ENCODE results near the gene DNM2. TPM values are rescaled to one million over a fixed set of nuclear protein-coding genes. Genes with fewer than 3 reads are reported as not detected.

DNM2 gene
- total RNA-seq, 2 experiments from 2014 or later, result 268 to 270 TPM

DNA sequence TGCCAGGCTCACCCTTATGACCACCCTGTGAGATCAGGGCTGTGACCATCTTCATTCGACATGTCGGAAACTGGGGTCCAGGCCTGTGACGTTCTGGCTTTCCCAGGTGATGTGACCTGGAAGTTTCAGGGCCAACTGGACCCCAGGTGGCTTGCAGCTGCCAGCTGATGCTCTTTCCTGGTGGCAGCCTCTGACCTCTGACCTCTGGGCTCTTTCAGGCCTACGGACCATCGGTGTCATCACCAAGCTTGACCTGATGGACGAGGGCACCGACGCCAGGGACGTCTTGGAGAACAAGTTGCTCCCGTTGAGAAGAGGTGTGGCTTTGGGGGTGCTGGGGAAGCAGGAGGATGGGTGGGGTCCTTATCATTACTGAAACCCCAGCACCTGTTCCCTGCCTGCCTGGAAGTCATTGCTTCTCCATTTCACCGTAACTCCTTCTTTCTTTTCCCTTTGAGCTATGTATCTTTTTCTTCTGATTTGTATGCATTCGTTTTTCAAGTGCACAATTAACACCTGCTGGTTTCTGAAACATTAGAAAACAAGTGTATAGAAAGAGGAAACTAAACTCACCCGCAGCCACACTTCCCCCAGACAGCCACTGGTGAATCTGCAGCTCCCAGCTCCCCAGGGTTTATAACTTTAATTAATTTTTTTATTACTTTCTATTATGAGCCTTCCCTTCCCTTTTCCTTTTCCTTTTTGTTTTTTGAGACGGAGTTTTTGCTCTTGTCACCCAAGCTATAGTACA lies 59.2 kb downstream of the DNM2 start:
- ChIA-PET POLR2A (no interaction called here), CTCF (interaction anchor here (0.6 to 2.1 kb wide), 5 partner anchors 9 to 64 kb away, joined by 3 to 7 read pairs (median 3); partner anchors contain the start of gene DNM2)
- peaks cover 31% of the 10 kb centered on the region for H3K4me1 Mint-ChIP-seq
- no peak for DNase-seq
- H3K27ac Mint-ChIP-seq, result peak overlapping the region; percentile 64
- H3K36me3 Mint-ChIP-seq (ENCODE audit: low read depth), result peaks cover 56% of the 10 kb centered on the region
- no peaks in the 10 kb centered on the region for H3K27me3 Mint-ChIP-seq
- no peaks in the 10 kb centered on the region for H3K9me3 Mint-ChIP-seq
- H3K4me3 Mint-ChIP-seq, result no peak overlapping the region

DNA sequence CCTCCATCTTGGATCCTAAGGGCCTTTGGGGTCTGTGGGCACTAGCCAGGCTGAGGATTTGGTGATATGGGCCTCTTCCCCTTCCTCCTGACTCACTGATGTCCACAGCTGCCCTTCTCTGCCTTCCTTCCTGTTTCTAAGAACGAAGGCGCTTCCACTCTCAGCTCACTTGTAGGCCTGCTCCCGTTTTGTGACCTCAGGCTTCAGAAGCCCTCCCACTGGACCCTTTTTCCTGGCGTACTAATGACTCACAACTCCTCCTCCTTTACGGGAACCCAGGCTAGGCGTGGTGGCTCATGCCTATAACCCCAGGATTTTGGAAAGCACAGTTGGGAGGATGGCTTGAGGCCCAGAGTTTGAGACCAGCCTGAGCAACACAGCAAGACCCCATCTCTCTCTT lies 62.5 kb downstream of the DNM2 start:
- DNase-seq, result no peak
- Mint-ChIP-seq H3K36me3 (ENCODE audit: low read depth) (peaks cover 61% of the 10 kb centered on the region), H3K27me3 (no peaks in the 10 kb centered on the region), H3K4me1 (peaks cover 18% of the 10 kb centered on the region), H3K9me3 (no peaks in the 10 kb centered on the region), H3K27ac (no peak overlapping the region), H3K4me3 (no peak overlapping the region)
- CTCF ChIA-PET, result interaction anchor here (0.7 to 1.0 kb wide), 2 partner anchors 13 to 25 kb away, joined by 3 to 4 read pairs; no protein-coding TSS in a partner anchor
- POLR2A ChIA-PET, result no interaction called here

DNA sequence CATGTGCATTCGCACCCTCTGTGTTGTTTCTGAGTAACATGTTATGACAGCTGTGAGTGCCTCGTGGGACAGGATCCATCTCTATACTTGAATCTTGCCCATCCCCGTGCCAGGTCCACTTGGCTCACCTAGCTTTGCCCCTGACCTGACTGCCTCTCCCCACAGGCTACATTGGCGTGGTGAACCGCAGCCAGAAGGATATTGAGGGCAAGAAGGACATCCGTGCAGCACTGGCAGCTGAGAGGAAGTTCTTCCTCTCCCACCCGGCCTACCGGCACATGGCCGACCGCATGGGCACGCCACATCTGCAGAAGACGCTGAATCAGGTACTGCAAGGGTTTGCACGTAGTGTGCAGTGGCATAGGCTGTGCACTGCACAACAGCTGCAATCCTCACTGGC lies 64.9 kb downstream of the DNM2 start:
- Mint-ChIP-seq H3K36me3 (ENCODE audit: low read depth) (peaks cover 62% of the 10 kb centered on the region), H3K4me3 (no peak overlapping the region), H3K27me3 (no peaks in the 10 kb centered on the region), H3K9me3 (no peaks in the 10 kb centered on the region), H3K27ac (peak overlapping the region; percentile 68), H3K4me1 (peaks cover 3% of the 10 kb centered on the region)
- ChIA-PET CTCF (interaction anchor here (0.6 to 1.1 kb wide), 2 partner anchors 43 to 65 kb away, joined by 4 read pairs; partner anchors contain the start of gene DNM2), POLR2A (no interaction called here)
- DNase-seq, result no peak

DNA sequence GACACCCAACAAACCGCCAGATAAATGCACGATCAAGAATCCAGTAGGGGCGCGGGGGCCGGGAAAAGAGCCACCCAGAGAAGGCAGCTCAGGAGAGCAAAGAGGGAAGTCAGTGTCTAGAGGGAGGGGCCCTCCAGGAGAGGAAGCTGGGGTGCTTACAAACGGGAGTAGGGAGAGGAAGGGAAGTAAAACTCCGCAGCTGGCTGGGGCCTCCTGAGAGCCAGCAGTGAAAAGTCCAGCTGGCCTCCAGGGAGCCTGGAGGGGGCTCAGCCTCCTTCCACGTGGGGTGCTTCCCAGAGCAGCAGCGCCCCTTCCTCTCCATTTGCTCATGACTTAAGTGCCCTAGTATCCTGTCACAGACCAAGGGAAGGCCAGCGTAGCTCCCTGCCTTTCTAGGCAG lies 66.4 kb downstream of the DNM2 start:
- Mint-ChIP-seq H3K27ac (peak overlapping the region; percentile 62), H3K4me1 (peaks cover 3% of the 10 kb centered on the region), H3K9me3 (no peaks in the 10 kb centered on the region), H3K27me3 (no peaks in the 10 kb centered on the region), H3K36me3 (ENCODE audit: low read depth) (peaks cover 70% of the 10 kb centered on the region), H3K4me3 (no peak overlapping the region)
- DNase-seq, result no peak
- POLR2A ChIA-PET, result no interaction called here
- CTCF ChIA-PET, result interaction anchor here (0.9 to 2.9 kb wide), 4 partner anchors 9 to 67 kb away, joined by 3 to 8 read pairs (median 6); partner anchors contain the start of gene DNM2

DNA sequence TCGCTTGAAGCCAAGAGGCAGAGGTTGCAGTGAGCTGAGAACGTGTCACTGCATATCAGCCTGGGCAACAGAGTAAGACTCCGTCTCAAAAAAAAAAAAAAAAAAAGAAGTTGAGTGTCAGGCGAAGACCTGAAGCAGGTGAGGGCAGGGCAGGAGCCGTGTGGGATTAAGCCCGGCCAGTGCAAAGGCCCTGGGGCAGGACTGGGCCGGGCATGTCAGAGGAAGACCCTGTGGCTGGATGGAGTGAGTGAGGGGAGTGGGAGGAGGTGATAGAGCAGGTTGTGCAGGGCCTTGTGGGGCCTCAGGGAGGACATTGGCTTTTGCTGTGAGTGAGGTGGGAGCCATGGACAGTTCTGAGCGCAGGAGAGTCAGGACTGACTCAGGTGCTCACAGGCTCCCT lies 70.3 kb downstream of the DNM2 start:
- H3K9me3 Mint-ChIP-seq, result no peaks in the 10 kb centered on the region
- peaks cover 5% of the 10 kb centered on the region for H3K4me1 Mint-ChIP-seq
- CTCF ChIA-PET, result interaction anchor here (0.6 kb wide), 1 partner anchor 55 kb away, joined by 3 read pairs; no protein-coding TSS in a partner anchor
- no peaks in the 10 kb centered on the region for H3K27me3 Mint-ChIP-seq
- H3K27ac Mint-ChIP-seq, result no peak overlapping the region
- peaks cover 52% of the 10 kb centered on the region for H3K36me3 Mint-ChIP-seq (ENCODE audit: low read depth)
- H3K4me3 Mint-ChIP-seq, result no peak overlapping the region
- POLR2A ChIA-PET, result no interaction called here
- no peak for DNase-seq

DNA sequence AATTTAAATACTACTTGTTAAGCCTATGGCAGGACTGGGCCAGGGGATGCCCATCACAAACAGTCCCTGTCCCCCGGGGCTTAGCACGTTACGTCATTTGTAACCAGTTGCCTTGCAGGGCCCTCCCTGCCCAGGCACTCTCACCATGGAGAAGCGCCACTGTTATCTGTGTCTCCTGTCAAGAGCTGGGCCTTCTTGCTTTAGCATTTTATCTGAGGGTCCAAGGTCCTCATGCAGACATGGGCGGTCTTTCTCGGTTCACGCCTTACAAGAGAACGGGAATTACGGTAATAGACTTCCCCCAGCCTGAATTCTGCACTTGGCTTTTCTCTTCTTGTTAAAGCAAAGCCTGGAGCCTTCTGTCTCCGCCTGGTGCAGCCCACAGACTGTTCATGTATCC lies 72.0 kb downstream of the DNM2 start:
- no peak for DNase-seq
- Mint-ChIP-seq H3K4me3 (no peak overlapping the region), H3K9me3 (no peaks in the 10 kb centered on the region), H3K36me3 (ENCODE audit: low read depth) (peaks cover 51% of the 10 kb centered on the region), H3K27me3 (no peaks in the 10 kb centered on the region), H3K4me1 (peaks cover 15% of the 10 kb centered on the region), H3K27ac (no peak overlapping the region)
- ChIA-PET CTCF (no interaction called here), POLR2A (no interaction called here)

DNA sequence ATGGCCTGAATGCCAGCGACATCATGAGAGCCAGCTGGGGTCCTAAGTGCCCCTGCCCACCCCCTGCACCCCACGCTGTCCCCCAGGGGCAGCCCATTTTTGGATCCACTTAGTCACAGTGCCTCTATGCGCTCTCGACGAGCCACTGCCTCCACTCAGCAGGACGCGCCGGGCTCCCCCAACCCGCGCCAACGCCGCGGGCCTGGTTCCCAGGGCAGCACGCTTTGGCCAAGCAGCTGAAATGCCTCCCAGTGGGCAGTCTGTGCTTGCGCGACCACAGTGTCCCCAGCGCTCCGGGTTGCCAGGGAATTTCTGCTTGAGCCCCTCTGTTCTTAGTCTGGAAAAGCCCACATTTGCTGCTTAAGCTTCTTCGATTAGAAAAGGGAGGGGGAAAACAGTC lies 78.8 kb downstream of the DNM2 start:
- H3K27ac Mint-ChIP-seq, result peak overlapping the region; percentile 89
- H3K4me3 Mint-ChIP-seq, result no peak overlapping the region
- H3K27me3 Mint-ChIP-seq, result no peaks in the 10 kb centered on the region
- ChIA-PET POLR2A (no interaction called here), CTCF (interaction anchor here (1.1 kb wide), 1 partner anchor 60 kb away, joined by 4 read pairs; no protein-coding TSS in a partner anchor)
- no peaks in the 10 kb centered on the region for H3K9me3 Mint-ChIP-seq
- no peak for DNase-seq
- H3K36me3 Mint-ChIP-seq (ENCODE audit: low read depth), result peaks cover 45% of the 10 kb centered on the region
- peaks cover 51% of the 10 kb centered on the region for H3K4me1 Mint-ChIP-seq

DNA sequence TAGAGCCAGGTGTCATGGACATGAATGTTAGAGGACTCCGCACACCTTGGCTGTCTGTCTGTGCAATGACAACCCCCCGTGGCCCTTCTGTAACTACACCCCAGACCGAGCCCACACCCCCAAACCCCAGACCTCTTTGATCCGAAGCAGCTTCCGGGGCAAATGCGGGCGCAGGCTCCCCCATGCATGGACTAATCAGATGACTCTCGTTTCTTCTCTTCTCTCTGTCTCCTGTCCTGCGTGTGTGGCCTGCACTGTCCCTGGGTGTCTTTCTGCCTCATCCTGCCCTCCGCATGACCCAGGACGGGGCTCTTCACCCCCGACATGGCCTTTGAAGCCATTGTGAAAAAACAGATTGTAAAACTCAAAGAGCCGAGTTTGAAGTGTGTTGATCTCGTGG lies 79.2 kb downstream of the DNM2 start:
- ChIA-PET CTCF (no interaction called here), POLR2A (no interaction called here)
- DNase-seq, result no peak
- Mint-ChIP-seq H3K27me3 (no peaks in the 10 kb centered on the region), H3K4me3 (peak overlapping the region; percentile 58), H3K36me3 (ENCODE audit: low read depth) (peaks cover 43% of the 10 kb centered on the region), H3K4me1 (peaks cover 50% of the 10 kb centered on the region), H3K9me3 (no peaks in the 10 kb centered on the region), H3K27ac (peak overlapping the region; percentile 89)

DNA sequence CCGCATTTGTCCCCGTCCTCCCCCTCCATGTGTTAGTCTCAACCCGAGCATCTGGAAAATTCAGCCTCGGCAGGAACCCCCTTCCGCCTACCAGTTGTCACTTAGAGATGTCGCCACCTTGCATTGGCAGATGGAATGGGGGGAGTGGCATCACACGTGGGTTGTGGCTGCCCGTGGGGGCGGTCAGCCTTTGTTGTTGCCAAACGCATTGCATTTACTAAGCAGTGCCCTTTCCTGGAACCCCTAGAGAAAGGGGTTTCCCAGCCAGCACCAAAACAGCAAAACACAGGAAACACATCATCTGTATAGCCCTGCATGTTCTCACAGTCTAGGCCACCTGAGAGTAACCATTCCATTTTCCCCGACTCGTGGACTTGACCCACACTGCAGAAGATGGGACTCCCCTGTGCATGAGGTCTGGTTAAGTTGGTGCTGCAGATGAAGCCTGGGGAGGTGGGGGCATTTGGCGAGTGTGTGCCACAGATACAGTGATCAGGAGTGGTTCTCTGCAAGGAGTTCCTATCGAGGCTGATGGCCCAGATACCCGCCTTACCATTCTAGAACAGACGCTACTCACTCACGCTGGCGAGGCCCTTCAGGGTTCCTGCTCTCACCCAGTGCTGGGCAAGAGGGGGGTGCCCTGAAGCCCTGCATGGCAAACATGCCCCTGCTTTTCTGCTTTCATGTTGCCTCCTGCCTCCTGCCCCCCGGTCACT lies 79.8 kb downstream of the DNM2 start:
- DNase-seq, result peak; percentile 78
- Mint-ChIP-seq H3K27ac (peak overlapping the region; percentile 89), H3K9me3 (no peaks in the 10 kb centered on the region), H3K4me3 (peak overlapping the region; percentile 58), H3K4me1 (peaks cover 48% of the 10 kb centered on the region), H3K36me3 (ENCODE audit: low read depth) (peaks cover 44% of the 10 kb centered on the region), H3K27me3 (no peaks in the 10 kb centered on the region)
- ChIA-PET POLR2A (no interaction called here), CTCF (no interaction called here)

DNA sequence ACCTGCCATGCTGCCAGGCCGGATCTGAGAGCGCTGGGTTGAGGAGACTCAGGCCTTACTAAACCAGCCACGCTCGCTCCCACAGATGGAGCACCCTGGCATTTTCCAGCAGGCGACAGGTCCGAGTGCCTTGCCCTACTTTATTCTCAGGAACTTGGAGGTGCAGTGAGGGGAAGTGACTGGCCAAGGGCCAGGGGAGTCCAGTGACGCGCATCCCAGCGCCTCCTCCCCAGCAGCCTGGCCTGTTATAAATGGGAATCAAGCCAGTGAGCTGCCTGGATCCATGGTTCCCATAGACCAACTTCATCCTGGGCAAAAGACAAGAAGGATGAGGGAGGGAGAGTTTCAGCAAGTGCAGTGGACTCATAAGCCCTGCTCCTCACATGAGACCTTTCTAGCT lies 82.6 kb downstream of the DNM2 start:
- DNase-seq, result no peak
- no peaks in the 10 kb centered on the region for H3K9me3 Mint-ChIP-seq
- H3K27ac Mint-ChIP-seq, result peak overlapping the region; percentile 27
- no peaks in the 10 kb centered on the region for H3K27me3 Mint-ChIP-seq
- H3K4me1 Mint-ChIP-seq, result peaks cover 31% of the 10 kb centered on the region
- H3K4me3 Mint-ChIP-seq, result no peak overlapping the region
- ChIA-PET CTCF (interaction anchor here (0.6 to 1.7 kb wide), 4 partner anchors 9 to 83 kb away, joined by 3 to 4 read pairs (median 4); partner anchors contain the start of gene DNM2), POLR2A (no interaction called here)
- peaks cover 48% of the 10 kb centered on the region for H3K36me3 Mint-ChIP-seq (ENCODE audit: low read depth)

DNA sequence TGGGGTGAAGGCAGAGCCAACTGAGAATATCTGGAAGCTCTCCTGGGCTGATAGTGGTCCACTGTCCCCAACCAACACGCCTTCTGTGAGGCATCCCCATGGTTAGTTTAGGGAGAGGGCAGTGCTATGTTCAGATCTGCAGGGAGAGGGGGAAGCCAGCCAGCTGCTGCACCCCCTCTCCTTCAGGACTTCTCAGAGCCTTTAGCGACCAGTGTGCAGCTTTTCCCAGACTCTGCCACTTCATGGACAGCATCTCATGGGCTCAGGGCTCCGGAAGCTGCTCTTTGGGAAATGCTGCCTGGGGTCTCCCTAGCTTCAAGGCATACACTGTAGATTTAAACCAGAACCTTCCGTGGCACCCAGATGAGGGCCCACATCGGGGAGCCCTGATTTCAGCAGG lies 84.6 kb downstream of the DNM2 start:
- no peaks in the 10 kb centered on the region for H3K9me3 Mint-ChIP-seq
- H3K36me3 Mint-ChIP-seq (ENCODE audit: low read depth), result peaks cover 38% of the 10 kb centered on the region
- ChIA-PET POLR2A (no interaction called here), CTCF (no interaction called here)
- H3K27ac Mint-ChIP-seq, result no peak overlapping the region
- H3K27me3 Mint-ChIP-seq, result no peaks in the 10 kb centered on the region
- H3K4me1 Mint-ChIP-seq, result peaks cover 21% of the 10 kb centered on the region
- H3K4me3 Mint-ChIP-seq, result no peak overlapping the region
- no peak for DNase-seq

DNA sequence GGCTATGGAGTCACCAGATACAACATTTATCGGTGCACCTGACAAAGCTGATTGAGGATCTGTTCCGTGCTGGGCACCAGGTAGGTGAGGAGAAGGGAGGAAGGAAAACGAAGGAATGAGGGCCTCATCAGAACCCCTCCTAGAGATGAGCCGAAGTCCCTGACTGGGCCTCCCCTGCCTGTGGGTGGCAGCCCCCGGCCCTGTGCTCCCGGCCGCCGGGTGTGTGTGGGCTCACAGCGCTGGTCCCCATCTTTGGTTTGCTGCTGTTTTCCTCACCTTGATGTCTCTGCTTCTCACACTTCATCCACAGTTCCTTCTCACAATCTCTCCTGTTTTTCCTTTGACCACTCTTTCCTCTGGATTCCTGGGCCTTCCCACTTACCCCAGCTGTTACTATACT lies 85.4 kb downstream of the DNM2 start:
- POLR2A ChIA-PET, result no interaction called here
- Mint-ChIP-seq H3K27ac (no peak overlapping the region), H3K4me3 (no peak overlapping the region), H3K4me1 (peaks cover 18% of the 10 kb centered on the region), H3K36me3 (ENCODE audit: low read depth) (peaks cover 36% of the 10 kb centered on the region), H3K27me3 (no peaks in the 10 kb centered on the region), H3K9me3 (no peaks in the 10 kb centered on the region)
- no peak for DNase-seq
- CTCF ChIA-PET, result interaction anchor here (1.3 kb wide), 1 partner anchor 17 kb away, joined by 4 read pairs; no protein-coding TSS in a partner anchor

DNA sequence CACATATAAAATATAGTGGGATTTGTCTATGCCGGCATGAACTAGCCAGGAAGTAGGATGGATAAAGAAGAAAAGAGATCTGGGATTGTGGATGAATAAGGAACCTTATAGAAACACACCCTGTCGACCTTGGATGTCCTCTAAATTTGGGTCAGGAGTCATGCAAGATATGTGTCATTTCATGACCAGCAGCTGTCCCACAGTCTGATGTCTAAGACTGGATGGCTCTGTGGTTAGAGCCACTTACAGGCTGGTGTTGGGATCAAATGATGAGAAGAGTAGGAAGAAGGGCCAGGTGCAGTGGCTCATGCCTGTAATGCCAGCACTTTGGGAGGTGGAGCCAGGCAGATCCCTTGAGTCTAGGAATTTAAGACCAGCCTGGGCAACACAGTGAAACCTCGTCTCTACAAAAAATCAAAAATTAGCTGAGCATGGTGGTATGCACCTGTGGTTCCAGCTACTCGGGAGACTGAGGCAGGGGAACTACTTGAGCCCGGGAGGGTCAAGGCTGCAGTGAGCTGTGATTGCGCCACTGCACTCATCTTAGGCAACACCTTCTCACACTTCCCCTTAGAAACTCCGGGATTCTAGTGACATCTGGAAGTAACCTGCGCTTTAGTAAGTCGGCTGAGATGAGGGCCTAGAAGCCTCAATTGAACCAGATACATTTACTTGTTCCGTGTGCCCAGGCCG lies 87.3 kb downstream of the DNM2 start:
- peaks cover 47% of the 10 kb centered on the region for H3K36me3 Mint-ChIP-seq (ENCODE audit: low read depth)
- ChIA-PET POLR2A (interaction anchor here (0.6 kb wide), 1 partner anchor 48 kb away, joined by 4 read pairs; no protein-coding TSS in a partner anchor), CTCF (interaction anchor here (1.1 to 1.3 kb wide), 2 partner anchors 104 to 132 kb away, joined by 3 to 4 read pairs; partner anchors contain the start of gene QTRT1)
- peaks cover 23% of the 10 kb centered on the region for H3K4me1 Mint-ChIP-seq
- no peak for DNase-seq
- H3K9me3 Mint-ChIP-seq, result no peaks in the 10 kb centered on the region
- H3K27ac Mint-ChIP-seq, result no peak overlapping the region
- no peak overlapping the region for H3K4me3 Mint-ChIP-seq
- no peaks in the 10 kb centered on the region for H3K27me3 Mint-ChIP-seq

Data from activated CD4-positive, alpha-beta T cell treated with anti-CD3 and anti-CD28 coated beads, Interleukin-2, amount 10 ng/mL, durations not matched to agents 7 days and 5 days (primary cell).